GM19035 (cell line): ENCODE data around the gene AVP.
"Not testable (repeated sequence)": the region's sequence is repeated elsewhere in the genome, so short reads cannot be mapped to it uniquely, and the experiment has no call there.

ENCODE experiments used
- ATAC-seq: cut with Tn5 transposase; IDR thresholded peaks from one replicate; pipeline ENCODE4 v1.9.1; 2021; ENCODE audit not compliant: unreplicated experiment

Gene AVP

GRCh38 chr20:3082955-3083952 is 1.3 kb downstream of the AVP start:
- ATAC-seq, result no peak

DNA sequence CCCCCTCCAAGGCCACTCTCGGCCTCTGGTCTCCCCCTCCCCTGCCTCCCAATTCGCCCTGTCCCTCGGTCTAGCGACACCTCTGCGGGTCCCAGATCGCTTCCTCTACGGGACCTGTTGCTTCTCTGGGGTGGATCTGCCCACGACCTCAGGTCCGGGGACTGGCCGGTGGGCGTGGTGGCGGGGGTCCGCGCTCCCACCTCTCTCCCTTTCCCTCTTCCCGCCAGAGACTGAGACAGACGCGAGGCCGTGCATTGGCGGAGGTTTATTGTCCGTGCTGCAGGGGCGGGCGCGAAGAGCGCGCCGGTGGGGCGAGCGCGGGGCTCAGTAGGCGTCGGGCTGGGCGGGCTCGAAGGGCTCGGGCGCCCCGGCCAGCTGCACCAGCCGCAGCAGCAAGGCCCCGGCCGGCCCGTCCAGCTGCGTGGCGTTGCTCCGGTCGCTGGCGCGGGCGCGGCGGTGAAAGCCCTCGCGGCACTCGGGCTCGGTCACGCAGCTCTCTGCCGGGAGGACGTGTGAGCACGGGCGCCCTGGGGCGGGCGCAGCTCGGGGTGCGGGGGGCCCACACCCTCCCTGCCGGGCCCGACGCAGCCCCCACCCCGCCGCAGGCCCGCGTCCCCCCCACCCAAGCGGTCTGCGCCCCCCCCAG is 2.1 kb downstream of the AVP start:
- ATAC-seq, result no peak

GRCh38 chr20:3081641-3082040 is 2.9 kb downstream of the AVP start:
- ATAC-seq, result no peak

- ATAC-seq, result no peak
Measured at GRCh38 chr20:3080939-3081388, 3.6 kb downstream of the AVP start.

DNA sequence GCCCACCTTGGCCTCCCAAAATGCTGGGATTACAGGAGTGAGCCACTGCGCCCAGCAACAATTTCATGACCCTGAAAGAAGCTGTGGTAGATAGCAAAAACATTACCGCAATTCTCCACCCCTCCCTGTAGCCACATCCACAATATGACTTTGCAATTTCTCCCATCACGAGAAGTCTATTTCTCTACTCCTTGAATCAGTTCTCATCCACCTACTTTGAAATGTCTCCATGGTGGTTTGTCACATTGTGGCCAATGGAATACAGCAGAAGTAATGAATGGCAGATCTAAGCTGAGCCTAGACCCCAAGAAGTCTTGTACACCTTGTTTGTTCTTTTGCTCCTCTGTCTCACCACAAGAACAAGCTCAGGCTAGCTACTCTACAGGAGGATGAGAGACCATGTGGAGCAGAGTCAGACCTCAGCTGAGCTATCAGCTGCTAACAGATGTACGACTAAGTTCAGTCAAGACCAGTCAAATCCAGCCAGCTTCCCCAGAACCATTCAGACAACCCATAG is 6.8 kb downstream of the AVP start:
- ATAC-seq, result no peak

DNA sequence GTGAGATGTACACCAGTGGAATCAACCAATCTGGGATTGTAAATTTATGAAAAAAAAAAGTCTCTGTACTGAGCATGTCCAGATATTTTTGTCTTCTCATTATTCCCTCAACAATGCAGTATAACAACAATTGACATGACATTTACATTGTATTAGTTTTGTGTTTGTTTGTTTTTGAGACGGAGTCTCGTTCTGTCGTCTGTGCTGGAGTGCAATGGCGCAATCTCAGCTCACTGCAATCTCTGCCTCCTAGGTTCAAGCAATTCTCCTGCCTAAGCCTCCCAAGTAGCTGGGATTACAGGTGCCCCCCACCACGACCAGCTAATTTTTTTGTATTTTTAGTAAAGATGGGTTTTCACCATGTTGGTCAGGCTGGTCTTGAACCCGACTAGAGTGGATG is 9.2 kb downstream of the AVP start:
- ATAC-seq, result not testable (repeated sequence)

DNA sequence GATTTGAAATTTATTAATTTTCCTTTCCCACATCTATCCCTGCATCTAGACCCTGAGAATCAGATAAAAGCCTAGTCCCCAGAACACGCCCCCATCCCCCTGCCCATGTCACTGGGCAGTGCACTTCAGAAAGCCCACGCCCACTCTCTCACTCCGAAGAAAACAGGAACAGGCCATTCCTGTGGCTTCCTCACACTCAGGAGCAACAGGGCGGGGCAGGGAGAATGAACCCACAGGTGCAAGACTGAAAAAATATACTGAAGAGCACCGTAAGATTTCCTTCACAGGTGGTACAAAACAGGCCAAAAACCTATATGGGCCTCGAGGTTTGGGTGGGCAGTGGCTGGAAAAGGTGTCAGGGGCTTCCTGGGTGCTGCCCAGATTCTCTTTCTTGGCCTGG is 9.7 kb downstream of the AVP start:
- no peak for ATAC-seq

- not testable (repeated sequence) for ATAC-seq
Measured at GRCh38 chr20:3073251-3073643, 11.3 kb downstream of the AVP start.

- ATAC-seq, result no peak
Measured at GRCh38 chr20:3072530-3073250, 11.8 kb downstream of the AVP start.

GRCh38 chr20:3071610-3072529 is 12.7 kb downstream of the AVP start, which contains the start of gene OXT:
Gene OXT, plus strand, starts transcription at chr20:3071620. Its CDS starts 36 bp downstream, at chr20:3071656.
- ATAC-seq, result no peak

GRCh38 chr20:3071266-3071609 is 13.3 kb downstream of the AVP start:
- no peak for ATAC-seq

- no peak for ATAC-seq
Measured at GRCh38 chr20:3070725-3071124, 13.8 kb downstream of the AVP start.

DNA sequence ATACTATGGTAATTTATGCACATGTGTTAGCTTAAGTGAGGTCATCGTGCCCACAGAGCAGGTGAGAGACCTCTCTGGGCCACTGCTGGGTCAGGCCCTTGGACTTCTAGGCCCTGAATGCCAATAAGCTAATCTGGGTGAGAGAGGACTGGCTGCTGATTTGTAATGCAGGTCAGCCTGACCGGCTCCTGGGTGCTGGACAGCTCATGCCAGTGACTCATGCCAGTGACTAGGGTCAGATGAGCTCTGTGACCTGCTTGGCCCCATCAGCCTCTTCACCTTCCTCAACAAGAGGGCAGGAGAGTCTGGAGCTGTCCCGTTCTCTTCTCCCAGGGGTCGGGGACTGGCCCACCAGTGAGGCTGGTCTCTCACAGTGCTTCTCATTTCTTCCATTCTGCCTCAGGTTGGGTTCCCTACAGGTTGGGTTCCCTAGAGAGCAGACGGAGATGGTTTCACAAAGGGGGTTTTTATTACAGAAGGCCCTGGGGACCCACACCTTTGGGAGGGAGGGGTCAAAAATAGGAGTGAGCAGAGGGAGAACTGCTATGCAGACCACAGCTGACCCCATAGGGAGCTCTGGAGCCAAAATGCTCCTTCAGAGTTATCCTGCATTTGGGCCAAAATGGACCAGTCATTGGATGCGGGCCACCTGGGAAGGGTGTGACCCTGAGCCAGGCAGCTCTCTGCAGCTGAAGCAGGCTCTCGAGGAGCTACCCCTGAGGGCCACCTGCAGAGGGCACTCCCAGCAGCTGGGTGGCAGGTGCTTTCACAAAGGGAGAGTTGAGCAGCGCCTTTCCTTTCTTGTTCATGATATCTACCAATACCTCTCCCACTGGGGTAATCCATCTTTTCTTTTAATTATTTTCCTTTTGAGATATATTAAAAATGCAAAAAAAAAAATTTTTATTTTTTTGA is 15.3 kb downstream of the AVP start:
- ATAC-seq, result no peak

GRCh38 chr20:3068075-3068474 is 16.4 kb downstream of the AVP start:
- no peak for ATAC-seq

GRCh38 chr20:3067139-3068014 is 17.1 kb downstream of the AVP start:
- no peak for ATAC-seq

GRCh38 chr20:3064119-3064518 is 20.4 kb downstream of the AVP start:
- ATAC-seq, result not testable (repeated sequence)

- no peak for ATAC-seq
Measured at GRCh38 chr20:3059489-3059888, 25.0 kb downstream of the AVP start.

GRCh38 chr20:3051385-3052019 is 33.0 kb downstream of the AVP start:
- no peak for ATAC-seq
